ENCODE results near the gene AFTPH. TPM values are rescaled to one million over a fixed set of nuclear protein-coding genes. Genes with fewer than 3 reads are reported as not detected.
A peak's percentile ranks its signal among the peaks of the same experiment; 100 is the strongest.

Gene AFTPH
- total and polyA plus RNA-seq, 9 of the 15 experiments (the other 6 are each of a cell fraction or from before 2014, with no cell fraction given) = 8.0 to 26.2 (median 13.8) TPM

DNA sequence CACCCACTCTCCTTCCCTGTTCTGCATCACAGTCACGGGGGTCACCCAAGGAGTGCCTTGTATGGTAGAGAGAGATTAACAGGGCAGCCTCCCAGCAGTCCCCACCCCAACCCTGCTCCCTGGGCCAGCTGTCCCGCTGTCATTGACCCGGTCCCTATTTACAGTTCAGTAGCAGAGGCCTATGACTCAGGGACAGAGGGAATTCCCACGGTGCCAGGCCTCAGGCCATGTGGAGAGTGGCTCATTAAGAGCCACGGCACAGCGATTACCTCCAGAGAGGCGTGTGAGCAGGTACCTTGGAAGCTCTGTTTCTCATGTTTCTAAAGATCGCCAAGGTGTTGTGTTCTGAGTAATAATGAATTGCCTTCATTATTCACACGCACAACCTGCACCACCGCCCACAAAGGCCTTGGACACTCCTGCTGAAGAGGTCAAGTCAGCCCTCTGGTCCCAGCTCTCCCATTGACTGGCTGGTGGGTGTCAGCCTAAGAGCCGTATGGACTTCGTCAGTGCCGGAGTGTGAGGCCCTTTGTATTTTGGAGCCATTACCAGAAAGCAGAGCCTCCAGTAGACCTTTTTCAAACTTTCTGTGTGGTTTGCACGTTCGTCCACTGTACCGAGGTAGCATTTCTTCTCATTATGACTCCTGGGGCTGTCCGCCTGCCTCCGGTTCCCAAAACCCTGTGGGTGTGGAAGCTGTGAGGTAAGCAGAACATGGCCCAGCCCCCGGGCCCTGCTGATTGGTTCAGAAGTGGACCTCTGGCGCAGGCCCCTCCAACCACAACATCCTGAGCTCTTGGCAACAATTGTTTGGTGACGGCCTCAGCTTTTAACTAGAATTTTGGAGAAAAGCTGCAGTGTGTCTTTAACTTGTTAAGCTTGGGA is 82.6 kb downstream of the AFTPH start (continued):
- TF ChIP-seq KAT2B (IDR thresholded peaks at IDR 0.05; ENCODE audit: low read depth, low read length) = no peak
- TF ChIP-seq, protein P1, sequence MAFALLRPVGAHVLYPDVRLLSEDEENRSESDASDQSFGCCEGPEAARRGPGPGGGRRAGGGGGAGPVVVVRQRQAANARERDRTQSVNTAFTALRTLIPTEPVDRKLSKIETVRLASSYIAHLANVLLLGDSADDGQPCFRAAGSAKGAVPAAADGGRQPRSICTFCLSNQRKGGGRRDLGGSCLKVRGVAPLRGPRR (CRISPR knock-in tag; IDR thresholded peaks at IDR 0.05) = no peak
- no peak for TF ChIP-seq ZNF785 (CRISPR knock-in tag; IDR thresholded peaks at IDR 0.05)
- peak; percentile 74 for TF ChIP-seq ZFX (CRISPR knock-in tag; IDR thresholded peaks at IDR 0.05)
- no peak; the same call in 1 of the 2 replicates for TF ChIP-seq ARID1B (IDR thresholded peaks at IDR 0.05)
- TF ChIP-seq, protein P2, sequence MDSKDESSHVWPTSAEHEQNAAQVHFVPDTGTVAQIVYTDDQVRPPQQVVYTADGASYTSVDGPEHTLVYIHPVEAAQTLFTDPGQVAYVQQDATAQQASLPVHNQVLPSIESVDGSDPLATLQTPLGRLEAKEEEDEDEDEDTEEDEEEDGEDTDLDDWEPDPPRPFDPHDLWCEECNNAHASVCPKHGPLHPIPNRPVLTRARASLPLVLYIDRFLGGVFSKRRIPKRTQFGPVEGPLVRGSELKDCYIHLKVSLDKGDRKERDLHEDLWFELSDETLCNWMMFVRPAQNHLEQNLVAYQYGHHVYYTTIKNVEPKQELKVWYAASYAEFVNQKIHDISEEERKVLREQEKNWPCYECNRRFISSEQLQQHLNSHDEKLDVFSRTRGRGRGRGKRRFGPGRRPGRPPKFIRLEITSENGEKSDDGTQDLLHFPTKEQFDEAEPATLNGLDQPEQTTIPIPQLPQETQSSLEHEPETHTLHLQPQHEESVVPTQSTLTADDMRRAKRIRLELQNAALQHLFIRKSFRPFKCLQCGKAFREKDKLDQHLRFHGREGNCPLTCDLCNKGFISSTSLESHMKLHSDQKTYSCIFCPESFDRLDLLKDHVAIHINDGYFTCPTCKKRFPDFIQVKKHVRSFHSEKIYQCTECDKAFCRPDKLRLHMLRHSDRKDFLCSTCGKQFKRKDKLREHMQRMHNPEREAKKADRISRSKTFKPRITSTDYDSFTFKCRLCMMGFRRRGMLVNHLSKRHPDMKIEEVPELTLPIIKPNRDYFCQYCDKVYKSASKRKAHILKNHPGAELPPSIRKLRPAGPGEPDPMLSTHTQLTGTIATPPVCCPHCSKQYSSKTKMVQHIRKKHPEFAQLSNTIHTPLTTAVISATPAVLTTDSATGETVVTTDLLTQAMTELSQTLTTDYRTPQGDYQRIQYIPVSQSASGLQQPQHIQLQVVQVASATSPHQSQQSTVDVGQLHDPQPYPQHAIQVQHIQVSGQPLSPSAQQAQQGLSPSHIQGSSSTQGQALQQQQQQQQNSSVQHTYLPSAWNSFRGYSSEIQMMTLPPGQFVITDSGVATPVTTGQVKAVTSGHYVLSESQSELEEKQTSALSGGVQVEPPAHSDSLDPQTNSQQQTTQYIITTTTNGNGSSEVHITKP (IDR thresholded peaks at IDR 0.05; ENCODE audit: partially characterized antibody) = peak; percentile 54
- TF ChIP-seq, protein P3, sequence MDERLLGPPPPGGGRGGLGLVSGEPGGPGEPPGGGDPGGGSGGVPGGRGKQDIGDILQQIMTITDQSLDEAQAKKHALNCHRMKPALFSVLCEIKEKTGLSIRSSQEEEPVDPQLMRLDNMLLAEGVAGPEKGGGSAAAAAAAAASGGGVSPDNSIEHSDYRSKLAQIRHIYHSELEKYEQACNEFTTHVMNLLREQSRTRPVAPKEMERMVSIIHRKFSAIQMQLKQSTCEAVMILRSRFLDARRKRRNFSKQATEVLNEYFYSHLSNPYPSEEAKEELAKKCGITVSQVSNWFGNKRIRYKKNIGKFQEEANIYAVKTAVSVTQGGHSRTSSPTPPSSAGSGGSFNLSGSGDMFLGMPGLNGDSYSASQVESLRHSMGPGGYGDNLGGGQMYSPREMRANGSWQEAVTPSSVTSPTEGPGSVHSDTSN (CRISPR knock-in tag; IDR thresholded peaks at IDR 0.05; ENCODE audit: low read depth) = no peak
- TF ChIP-seq, protein P3 (tag; conservative IDR thresholded peaks at IDR 0.05; ENCODE audit: low read depth) = no peak
- no peak for TF ChIP-seq ZNF23 (CRISPR knock-in tag; IDR thresholded peaks at IDR 0.05)
- TF ChIP-seq, protein P4, sequence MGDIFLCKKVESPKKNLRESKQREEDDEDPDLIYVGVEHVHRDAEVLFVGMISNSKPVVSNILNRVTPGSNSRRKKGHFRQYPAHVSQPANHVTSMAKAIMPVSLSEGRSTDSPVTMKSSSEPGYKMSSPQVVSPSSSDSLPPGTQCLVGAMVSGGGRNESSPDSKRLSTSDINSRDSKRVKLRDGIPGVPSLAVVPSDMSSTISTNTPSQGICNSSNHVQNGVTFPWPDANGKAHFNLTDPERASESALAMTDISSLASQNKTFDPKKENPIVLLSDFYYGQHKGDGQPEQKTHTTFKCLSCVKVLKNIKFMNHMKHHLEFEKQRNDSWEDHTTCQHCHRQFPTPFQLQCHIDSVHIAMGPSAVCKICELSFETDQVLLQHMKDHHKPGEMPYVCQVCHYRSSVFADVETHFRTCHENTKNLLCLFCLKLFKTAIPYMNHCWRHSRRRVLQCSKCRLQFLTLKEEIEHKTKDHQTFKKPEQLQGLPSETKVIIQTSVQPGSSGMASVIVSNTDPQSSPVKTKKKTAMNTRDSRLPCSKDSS (IDR thresholded peaks at IDR 0.05; ENCODE audit: low read depth, partially characterized antibody) = no peak
- no peak for TF ChIP-seq ZNF134 (CRISPR knock-in tag; conservative IDR thresholded peaks at IDR 0.05)
- TF ChIP-seq KLF1 (tag; IDR thresholded peaks at IDR 0.05) = 0 out of 2 replicates have a peak, but pooled peaks have one; percentile 18
- no peak for TF ChIP-seq ZNF311 (CRISPR knock-in tag; IDR thresholded peaks at IDR 0.05)
- no peak for TF ChIP-seq NR3C1 (CRISPR knock-in tag; IDR thresholded peaks at IDR 0.05)
- TF ChIP-seq TCF3 (CRISPR knock-in tag; IDR thresholded peaks at IDR 0.05) = peak; percentile 40; the same call in 1 of the 2 replicates
- TF ChIP-seq ZBTB9 (CRISPR knock-in tag; IDR thresholded peaks at IDR 0.05) = 0 out of 2 replicates have a peak, but pooled peaks have one; percentile 72
- TF ChIP-seq CAMTA2 (CRISPR knock-in tag; conservative IDR thresholded peaks at IDR 0.05) = no peak
- no peak for TF ChIP-seq STAG1 (CRISPR knock-in tag; IDR thresholded peaks at IDR 0.05; ENCODE audit: borderline replicate concordance)

Data from K562 (cell line).